Endothelial cell of umbilical vein (primary cell): ENCODE results near the gene IP6K2. TPM values are rescaled to one million over a fixed set of nuclear protein-coding genes. Genes with fewer than 3 reads are reported as not detected.

Experiments
- BruUV-seq: library from RNA; stranded (reverse); fragments of 400-500 nt; replicated peaks from 2 replicates; lab custom pipeline; 2021; lab: Mats Ljungman, UMichigan
- CTCF ChIA-PET: fragments of 300-600, 350-600 bp; sonication (Branson Sonifier 250); formaldehyde crosslinking; loops from one replicate; lab custom pipeline; 2021; ENCODE audit warnings: antibody characterized with exemption, inconsistent platforms; lab: Charles Lee
- POLR2A ChIA-PET: fragments of 300-600, 350-600 bp; sonication (Branson Sonifier 250); formaldehyde crosslinking; loops from one replicate; lab custom pipeline; 2021; ENCODE audit warnings: antibody characterized with exemption, inconsistent platforms; lab: Charles Lee
- DNase-seq: peaks from one replicate; pipeline ENCODE4 v3.0.0-alpha.2; 2011; ENCODE audit warnings: low read depth, low spot score
- FAIRE-seq: peaks from 2 replicates; lab custom pipeline; 2011; peaks lifted over from hg19 to GRCh38; lab: Jason Lieb, UNC
- H2AFZ ChIP-seq: 2 replicates; pipeline ENCODE4 v1.6.0; 2012; ENCODE audit warnings: low read depth, low read length, control low read depth, inconsistent platforms
- H3K27ac ChIP-seq: 2 replicates; pipeline ENCODE4 v1.5.1; 2011; ENCODE audit warnings: low read depth, mild to moderate bottlenecking, control low read depth, low read length, moderate library complexity; ENCODE audit not compliant: insufficient read depth
- H3K27me3 ChIP-seq, 2 experiments: 2 replicates each; pipeline versions ENCODE4 v1.6.0 to v1.6.1; 2011; ENCODE audit warnings: low read length in 2 of 2, mixed read lengths in 1 of 2; ENCODE audit not compliant: control insufficient read depth in 2 of 2, insufficient read depth in 2 of 2
- H3K36me3 ChIP-seq, 2 experiments: 2 replicates in 1 of 2; 3 replicates in 1 of 2; pipeline ENCODE4 v1.5.1; 2011; ENCODE audit warnings: low read length in 2 of 2, mild to moderate bottlenecking in 1 of 2, moderate library complexity in 1 of 2; ENCODE audit not compliant: control insufficient read depth in 2 of 2, insufficient read depth in 2 of 2; ENCODE audit errors: extremely low read depth in 1 of 2
- H3K4me1 ChIP-seq: 3 replicates; pipeline ENCODE4 v1.5.1; 2011; ENCODE audit warnings: mild to moderate bottlenecking, low read length; ENCODE audit not compliant: control insufficient read depth, insufficient read depth; ENCODE audit errors: extremely low read depth
- H3K4me2 ChIP-seq: 2 replicates; pipeline ENCODE4 v1.6.1; 2011; ENCODE audit warnings: low read length, control low read depth, mixed read lengths; ENCODE audit not compliant: insufficient read depth
- H3K4me3 ChIP-seq, 3 experiments: fragments of 200-600 bp in 1 of 3; sonication (generic), shearing (Covaris generic) in 1 of 3; replicated peaks in 1 of 3; 2 replicates each; pipeline ENCODE4 v1.5.1; 2011 to 2016; ENCODE audit warnings: control low read depth in 3 of 3, low read length in 3 of 3, mild to moderate bottlenecking in 2 of 3, inconsistent platforms in 1 of 3, low read depth in 1 of 3, moderate library complexity in 1 of 3; ENCODE audit not compliant: insufficient read depth in 1 of 3
- H3K79me2 ChIP-seq: 2 replicates; pipeline ENCODE4 v1.6.0; 2012; ENCODE audit warnings: low read length, inconsistent platforms; ENCODE audit not compliant: control insufficient read depth, insufficient read depth
- H3K9ac ChIP-seq: replicated peaks from 2 replicates; pipeline ENCODE3; 2011; ENCODE audit warnings: low read length, control low read depth; ENCODE audit not compliant: insufficient read depth; ENCODE audit errors: extremely low read depth
- H3K9me1 ChIP-seq: replicated peaks from 3 replicates; pipeline ENCODE4 v1.6.0; 2011; ENCODE audit warnings: mild to moderate bottlenecking, low read length; ENCODE audit not compliant: control insufficient read depth, insufficient read depth; ENCODE audit errors: extremely low read depth
- H3K9me3 ChIP-seq: replicated peaks from 2 replicates; pipeline ENCODE4 v1.5.1; 2012; ENCODE audit warnings: low read length, inconsistent platforms; ENCODE audit not compliant: control insufficient read depth, insufficient read depth
- H4K20me1 ChIP-seq: replicated peaks from 2 replicates; pipeline ENCODE3; 2011; ENCODE audit warnings: mild to moderate bottlenecking, low read length; ENCODE audit not compliant: control insufficient read depth, insufficient read depth; ENCODE audit errors: extremely low read depth
- CTCF ChIP-seq, 2 donors: IDR thresholded peaks; 1 replicate in 1 of 2; 2 replicates in 1 of 2; pipeline ENCODE4 v1.5.1; 2011; ENCODE audit warnings: low read length in 2 of 2, mild to moderate bottlenecking in 2 of 2, moderate library complexity in 2 of 2, control low read depth in 1 of 2, inconsistent platforms in 1 of 2, low read depth in 1 of 2; ENCODE audit not compliant: insufficient read depth in 1 of 2; ENCODE audit errors: extremely low read depth in 1 of 2
- EZH2 ChIP-seq: IDR thresholded peaks from 2 replicates; pipeline ENCODE4 v1.6.1; 2012; ENCODE audit warnings: borderline replicate concordance, low read depth, mild to moderate bottlenecking, moderate library complexity, low read length, inconsistent platforms; ENCODE audit not compliant: severe bottlenecking
- FOS ChIP-seq: IDR thresholded peaks from 2 replicates; pipeline ENCODE4 v1.6.1; 2011; ENCODE audit warnings: mild to moderate bottlenecking, low read length, moderate library complexity, borderline replicate concordance; ENCODE audit not compliant: insufficient read depth
- GATA2 ChIP-seq: IDR thresholded peaks from 2 replicates; pipeline ENCODE4 v1.7.0; 2011; ENCODE audit warnings: low read depth, mild to moderate bottlenecking, moderate library complexity, mixed read lengths, low read length; ENCODE audit not compliant: insufficient read length, insufficient read depth
- JUN ChIP-seq: IDR thresholded peaks from 2 replicates; pipeline ENCODE4 v1.6.1; 2011; ENCODE audit warnings: borderline replicate concordance, low read depth; ENCODE audit not compliant: insufficient read length, insufficient read depth
- MAX ChIP-seq: IDR thresholded peaks from 2 replicates; pipeline ENCODE4 v1.6.1; 2011; ENCODE audit not compliant: insufficient read depth, insufficient read length
- POLR2A ChIP-seq: IDR thresholded peaks from 2 replicates; pipeline ENCODE4 v1.6.1; 2012; ENCODE audit warnings: low read depth, mild to moderate bottlenecking, control low read depth, low read length
- POLR2AphosphoS5 ChIP-seq: IDR thresholded peaks from 2 replicates; pipeline ENCODE4 v1.6.1; 2012; ENCODE audit warnings: low read depth, mild to moderate bottlenecking, control low read depth, low read length, moderate library complexity; ENCODE audit not compliant: insufficient read depth
- dilution Hi-C: fragments of 300-500 bp; cut with MboI; formaldehyde crosslinking; loops from one replicate; pipeline ENCODE4 v1.15.0; 2019; ENCODE audit warnings: low sequenced_read_pairs; ENCODE audit not compliant: extremely low pct_ligation_motif_present
- intact Hi-C: fragments of 100-400 bp; cut with micrococcal nuclease; formaldehyde crosslinking; loops from one replicate; pipeline ENCODE4 v1.10.0; 2022
- polyA plus RNA-seq, 4 experiments: library from polyadenylated mRNA; depleted of rRNA in 3 of 4; stranded (reverse) in 3 of 4; unstranded in 1 of 4; fragments of >200 nt; gene quantifications; 2 replicates each; pipeline versions ENCODE4 v1.2.1 to v1.2.3, GENCODE V29; 2011 to 2012; ENCODE audit warnings: missing spikeins in 1 of 4
- total RNA-seq: library from RNA; stranded (reverse); gene quantifications from 2 replicates; pipeline ENCODE4 v1.2.3, GENCODE V29; 2021

IP6K2 gene
- total and polyA plus RNA-seq, 2 donors (not counting 3 experiments of a cell fraction or from before 2014, with no cell fraction given): 81.8 to 143 TPM

- dilution Hi-C loops (no loop called here), intact Hi-C loops (loop anchor here (1.0 to 2.0 kb wide), 5 partner anchors 20 to 254 kb away; partner anchors contain the start of genes SLC26A6 and UQCRC1)
- no TSS peak for BruUV-seq
- peak overlapping the region; percentile 19 for H2AFZ ChIP-seq
- H3K79me2 ChIP-seq: no peaks in the 10 kb centered on the region
- POLR2A ChIA-PET: interaction anchor here (1.0 kb wide), 1 partner anchor 20 kb away, joined by 6 read pairs; the partner anchor contains the start of gene SLC26A6
- peaks cover 7% of the 10 kb centered on the region for H3K4me1 ChIP-seq
- H3K4me3 ChIP-seq: peak overlapping the region in 1 of 3 experiments; percentile 46
- no peaks in the 10 kb centered on the region for H3K27me3 ChIP-seq
- no peaks in the 10 kb centered on the region for H3K9me1 ChIP-seq
- H3K4me2 ChIP-seq: peak overlapping the region; percentile 35
- H3K9ac ChIP-seq: no peak overlapping the region
- no peaks in the 10 kb centered on the region for H3K36me3 ChIP-seq
- TF ChIP-seq EZH2 (peak; percentile 1), CTCF (IDR thresholded peaks at IDR 0.05; ENCODE audit: extremely low read depth in 1 of 2, insufficient read depth in 1 of 2, low read depth in 1 of 2, low read length in 2 of 2) (no peak), POLR2A (no peak), FOS (no peak), JUN (no peak), POLR2AphosphoS5 (no peak), MAX (no peak), GATA2 (no peak)
- no peaks in the 10 kb centered on the region for H4K20me1 ChIP-seq
- CTCF ChIA-PET: interaction anchor here (1.0 to 5.1 kb wide), 3 partner anchors 21 to 99 kb away, joined by 3 to 32 read pairs (median 3); partner anchors contain the start of genes NCKIPSD, PFKFB4 and SLC26A6
- H3K9me3 ChIP-seq: no peaks in the 10 kb centered on the region
- FAIRE-seq (no peak), DNase-seq (no peak)
- H3K27ac ChIP-seq: no peak overlapping the region
Observed at GRCh38 chr3:48655606-48656005, 61.4 kb downstream of the IP6K2 start.
